ENCODE measurements around the gene COA6. TPM values are rescaled to one million over a fixed set of nuclear protein-coding genes. Genes with fewer than 3 reads are reported as not detected.

Gene COA6
- total and polyA plus RNA-seq, 2 of the 8 experiments (the other 6 are each of a cell fraction or from before 2014, with no cell fraction given), result 22.9 to 44.9 TPM

DNA sequence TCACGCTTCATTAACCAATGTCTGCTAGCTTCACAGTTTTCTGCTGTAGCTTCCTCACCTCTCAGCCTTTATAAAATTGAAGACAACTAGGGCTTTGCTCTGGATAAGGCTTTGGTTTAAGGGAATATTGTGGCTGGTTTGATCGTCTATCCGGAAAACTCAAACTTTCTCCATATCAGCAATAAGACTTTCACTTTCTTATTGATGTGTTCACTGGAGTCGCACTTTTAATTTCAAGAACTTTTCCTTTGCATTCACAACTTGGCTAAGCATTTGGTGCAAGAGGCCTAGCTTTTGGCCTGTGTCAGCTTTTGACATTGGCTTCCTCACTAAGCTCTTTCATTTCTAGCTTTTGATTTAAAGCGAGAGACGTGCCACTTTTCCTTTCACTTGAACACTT lies 12.9 kb downstream of the COA6 start (continued):
- no peak for TF ChIP-seq CHD7 (IDR thresholded peaks at IDR 0.05; ENCODE audit: insufficient replicate concordance, low read length)
- no peak for TF ChIP-seq CREB1 (IDR thresholded peaks at IDR 0.05)
- TF ChIP-seq RXRA (IDR thresholded peaks at IDR 0.05; ENCODE audit: insufficient read depth, low read depth, low read length), result no peak
- TF ChIP-seq YY1 (IDR thresholded peaks at IDR 0.05; ENCODE audit: low read depth, low read length), result no peak
- TF ChIP-seq RBBP5 (IDR thresholded peaks at IDR 0.05; ENCODE audit: borderline replicate concordance, low read depth, low read length), result no peak
- TF ChIP-seq MAFK (IDR thresholded peaks at IDR 0.05; ENCODE audit: low read depth, low read length), result no peak
- TF ChIP-seq FOSL1 (IDR thresholded peaks at IDR 0.05; ENCODE audit: insufficient read depth, low read depth, low read length), result no peak
- no peak for TF ChIP-seq JUN (IDR thresholded peaks at IDR 0.05; ENCODE audit: low read depth, low read length)
- no peak for TF ChIP-seq CHD2 (IDR thresholded peaks at IDR 0.05; ENCODE audit: low read length)
- TF ChIP-seq GABPA (IDR thresholded peaks at IDR 0.05; ENCODE audit: borderline replicate concordance, insufficient read depth, low read length), result no peak
- no peak for TF ChIP-seq USF2 (IDR thresholded peaks at IDR 0.05; ENCODE audit: low read length)

All from H1 (cell line).